AG04450 (cell line): ENCODE results near the gene HOXB5. TPM values are rescaled to one million over a fixed set of nuclear protein-coding genes. Genes with fewer than 3 reads are reported as not detected.

Experiments used
- CTCF ChIA-PET: fragments of 300-600, 350-600 bp; formaldehyde crosslinking; extraction: SDS; loops from one replicate; lab custom pipeline; 2022; ENCODE audit warnings: antibody characterized with exemption, inconsistent platforms; lab: Charles Lee
- POLR2A ChIA-PET: fragments of 350-600 bp; formaldehyde crosslinking; extraction: SDS; loops from one replicate; lab custom pipeline; 2021; ENCODE audit warnings: antibody characterized with exemption, inconsistent platforms; lab: Yijun Ruan, JAX
- DNase-seq: peaks from one replicate; pipeline ENCODE4 v3.0.0-alpha.2; 2011; ENCODE audit warnings: low read depth, low spot score
- H3K27ac ChIP-seq: one replicate; pipeline ENCODE4 v1.5.1; 2012; ENCODE audit warnings: low read depth, low read length, control low read depth
- H3K27me3 ChIP-seq: one replicate; pipeline ENCODE4 v1.6.0; 2012; ENCODE audit warnings: low read length; ENCODE audit not compliant: control insufficient read depth, insufficient read depth
- H3K4me3 ChIP-seq: 2 replicates; pipeline ENCODE4 v1.5.1; 2011; ENCODE audit warnings: mild to moderate bottlenecking, low read depth, low read length, control low read depth
- H3K9me3 ChIP-seq: 2 replicates; pipeline ENCODE4 v1.5.1; 2012; ENCODE audit warnings: low read length; ENCODE audit not compliant: control insufficient read depth, insufficient read depth
- polyA plus RNA-seq: library from polyadenylated mRNA; depleted of rRNA; stranded (reverse); fragments of >200 nt; gene quantifications from 2 replicates; pipeline ENCODE4 v1.2.3, GENCODE V29; 2011
- TF ChIP-seq, protein P1 (sequence below): IDR thresholded peaks from 2 replicates; pipeline ENCODE4 v1.5.1; 2011; ENCODE audit warnings: low read depth, low read length, control low read depth, inconsistent platforms

The HOXB5 gene
- polyA plus RNA-seq, 1 experiment: 9.4 TPM

DNA sequence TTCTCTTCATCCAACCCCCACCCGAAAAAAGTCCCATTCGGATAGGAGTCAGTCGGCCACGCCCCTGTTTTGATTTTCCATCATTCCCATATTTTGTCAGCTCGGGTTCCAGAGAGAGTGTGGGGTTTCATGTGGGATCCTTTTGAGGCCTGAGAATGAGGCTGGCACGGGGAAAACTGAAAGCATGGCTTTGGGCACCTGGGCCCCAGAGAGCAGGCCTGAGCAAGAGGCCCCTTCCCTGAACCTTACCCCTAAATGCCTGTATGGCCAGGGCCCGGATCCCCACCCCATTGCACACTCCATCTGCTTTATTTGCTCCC lies 10.9 kb downstream of the HOXB5 start:
- H3K4me3 ChIP-seq: peak overlapping the region; percentile 90
- H3K27ac ChIP-seq: peak overlapping the region; percentile 98
- no peak for DNase-seq
- H3K9me3 ChIP-seq: no peaks in the 10 kb centered on the region; the same call in 1 of the 2 replicates
- CTCF ChIA-PET: interaction anchor here (0.5 to 1.7 kb wide), 7 partner anchors 31 to 452 kb away, joined by 3 to 15 read pairs (median 4); no protein-coding TSS in a partner anchor
- H3K27me3 ChIP-seq: no peaks in the 10 kb centered on the region
- TF ChIP-seq, protein P1, sequence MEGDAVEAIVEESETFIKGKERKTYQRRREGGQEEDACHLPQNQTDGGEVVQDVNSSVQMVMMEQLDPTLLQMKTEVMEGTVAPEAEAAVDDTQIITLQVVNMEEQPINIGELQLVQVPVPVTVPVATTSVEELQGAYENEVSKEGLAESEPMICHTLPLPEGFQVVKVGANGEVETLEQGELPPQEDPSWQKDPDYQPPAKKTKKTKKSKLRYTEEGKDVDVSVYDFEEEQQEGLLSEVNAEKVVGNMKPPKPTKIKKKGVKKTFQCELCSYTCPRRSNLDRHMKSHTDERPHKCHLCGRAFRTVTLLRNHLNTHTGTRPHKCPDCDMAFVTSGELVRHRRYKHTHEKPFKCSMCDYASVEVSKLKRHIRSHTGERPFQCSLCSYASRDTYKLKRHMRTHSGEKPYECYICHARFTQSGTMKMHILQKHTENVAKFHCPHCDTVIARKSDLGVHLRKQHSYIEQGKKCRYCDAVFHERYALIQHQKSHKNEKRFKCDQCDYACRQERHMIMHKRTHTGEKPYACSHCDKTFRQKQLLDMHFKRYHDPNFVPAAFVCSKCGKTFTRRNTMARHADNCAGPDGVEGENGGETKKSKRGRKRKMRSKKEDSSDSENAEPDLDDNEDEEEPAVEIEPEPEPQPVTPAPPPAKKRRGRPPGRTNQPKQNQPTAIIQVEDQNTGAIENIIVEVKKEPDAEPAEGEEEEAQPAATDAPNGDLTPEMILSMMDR: no peak
- POLR2A ChIA-PET: interaction anchor here (0.7 to 1.5 kb wide), 8 partner anchors 10 to 99 kb away, joined by 3 to 6 read pairs (median 4); partner anchors contain the start of gene HOXB5

DNA sequence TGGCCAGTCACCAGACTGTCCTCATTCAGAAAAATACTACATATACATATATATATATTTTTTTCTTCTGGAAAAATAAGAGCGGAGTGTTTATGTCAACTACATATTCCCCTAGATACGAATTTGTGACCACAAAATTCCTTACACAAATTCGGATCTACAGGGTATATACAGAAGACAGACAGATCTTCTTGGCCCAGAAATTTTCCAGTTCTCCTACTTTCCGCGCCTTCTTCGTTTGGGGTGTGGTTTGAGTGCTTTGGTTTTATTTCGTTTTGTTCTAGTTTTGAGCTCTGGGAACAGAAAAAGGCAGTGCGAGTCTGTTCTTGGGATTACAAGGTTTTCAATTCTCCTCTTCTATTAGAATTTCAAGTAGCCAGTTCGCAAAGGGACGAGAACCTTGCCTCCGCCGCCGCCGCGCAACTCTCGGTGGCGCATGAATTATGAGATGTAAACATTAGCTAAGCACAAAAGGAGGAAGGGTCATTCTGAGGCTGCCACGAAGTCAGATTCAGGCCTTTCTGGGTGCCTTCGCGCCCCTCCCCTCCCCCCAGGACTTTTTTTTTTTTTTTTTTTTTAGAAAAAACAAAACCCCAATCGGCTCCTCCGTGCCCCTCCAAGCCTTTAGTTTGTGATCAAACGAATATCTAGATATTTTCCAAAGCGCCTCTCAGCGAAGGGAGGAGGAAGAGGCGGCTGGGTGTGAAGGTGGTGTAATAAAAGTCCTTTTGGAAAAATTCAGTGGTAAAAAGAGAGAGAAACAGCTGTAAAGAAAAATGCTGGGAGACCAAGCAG lies 13.6 kb downstream of the HOXB5 start:
- DNase-seq: no peak
- Histone ChIP-seq H3K27ac (peak overlapping the region; percentile 98), H3K4me3 (peak overlapping the region; percentile 90), H3K9me3 (no peaks in the 10 kb centered on the region; the same call in 1 of the 2 replicates), H3K27me3 (no peaks in the 10 kb centered on the region)
- ChIA-PET CTCF (interaction anchor here (0.7 kb wide), 1 partner anchor 239 kb away, joined by 7 read pairs; no protein-coding TSS in a partner anchor), POLR2A (interaction anchor here (0.5 to 1.0 kb wide), 5 partner anchors 12 to 38 kb away, joined by 3 to 10 read pairs (median 8); no protein-coding TSS in a partner anchor)
- TF ChIP-seq, protein P1: no peak

DNA sequence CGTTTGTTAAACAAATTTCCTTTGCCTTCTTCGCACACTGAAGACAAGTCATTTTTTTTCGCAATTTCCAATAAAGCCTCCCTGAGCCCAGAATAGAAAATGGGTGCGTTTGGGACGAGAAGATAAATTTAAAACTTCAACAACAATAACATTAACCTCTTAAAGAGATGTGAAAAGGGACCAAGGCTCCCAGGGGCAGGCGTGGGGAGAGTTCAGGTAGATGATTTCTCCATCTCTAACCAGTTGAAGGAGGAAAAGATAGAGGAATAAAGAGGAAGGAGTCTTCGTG lies 14.2 kb downstream of the HOXB5 start:
- DNase-seq: no peak
- ChIA-PET POLR2A (interaction anchor here (0.7 to 2.2 kb wide), 6 partner anchors 10 to 38 kb away, joined by 3 to 10 read pairs (median 8); no protein-coding TSS in a partner anchor), CTCF (interaction anchor here (1.0 to 1.1 kb wide), 2 partner anchors 8 to 13 kb away, joined by 3 to 4 read pairs; partner anchors contain the start of gene HOXB5)
- Histone ChIP-seq H3K4me3 (peak overlapping the region; percentile 90), H3K9me3 (no peaks in the 10 kb centered on the region; the same call in 1 of the 2 replicates), H3K27me3 (no peaks in the 10 kb centered on the region), H3K27ac (peak overlapping the region; percentile 98)
- TF ChIP-seq, protein P1: no peak

DNA sequence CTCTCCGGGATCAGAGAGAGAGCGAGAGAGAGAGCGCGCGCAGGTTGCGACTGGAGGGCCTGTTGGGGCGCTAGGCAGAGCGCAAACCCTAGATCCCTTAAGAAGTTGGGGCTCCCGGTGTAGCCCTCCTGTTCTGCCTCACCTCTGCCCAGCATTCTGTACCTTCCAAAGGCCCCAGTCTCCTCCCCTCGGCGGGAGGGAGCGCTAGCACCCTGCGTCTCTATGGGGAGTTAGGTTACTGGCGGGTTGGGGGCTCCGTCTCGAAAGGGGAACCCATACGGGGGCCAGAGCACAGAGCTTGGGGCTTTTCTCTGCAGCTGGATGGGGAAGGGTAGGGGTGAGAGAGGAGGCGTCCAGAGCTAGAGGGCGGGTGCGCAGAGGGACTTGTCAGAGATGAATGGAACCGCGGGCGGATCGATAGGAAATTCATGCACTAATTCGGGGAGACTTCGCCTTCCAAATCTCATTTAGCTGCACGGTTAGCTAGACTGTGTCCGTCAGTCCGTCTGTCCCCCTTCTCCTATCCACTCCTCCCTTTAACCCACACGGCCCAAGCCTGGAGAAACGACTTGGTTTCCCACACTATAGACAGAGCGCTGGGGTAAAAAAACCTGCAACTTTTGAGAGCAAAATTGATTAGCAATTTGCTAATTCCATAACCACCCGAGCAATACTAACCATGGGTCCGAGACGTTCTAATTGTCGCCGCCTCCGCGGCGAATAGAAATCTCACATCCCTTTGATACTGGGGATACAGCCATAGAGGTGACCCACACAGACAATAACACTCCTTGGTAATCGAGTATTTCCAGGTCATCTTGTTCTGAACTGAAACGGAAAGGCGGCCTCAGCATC lies 14.7 kb downstream of the HOXB5 start:
- peak overlapping the region; percentile 90 for H3K4me3 ChIP-seq
- no peaks in the 10 kb centered on the region for H3K27me3 ChIP-seq
- peak overlapping the region; percentile 98 for H3K27ac ChIP-seq
- H3K9me3 ChIP-seq: no peaks in the 10 kb centered on the region; the same call in 1 of the 2 replicates
- ChIA-PET POLR2A (interaction anchor here (1.0 to 2.2 kb wide), 3 partner anchors 10 to 37 kb away, joined by 3 to 10 read pairs (median 5); no protein-coding TSS in a partner anchor), CTCF (interaction anchor here (1.0 to 1.1 kb wide), 2 partner anchors 9 to 14 kb away, joined by 3 to 4 read pairs; partner anchors contain the start of gene HOXB5)
- no peak for DNase-seq
- TF ChIP-seq, protein P1: no peak
